PC-3 (cell line): ENCODE results near the gene TPM1.

ENCODE experiments used
- EZH2 ChIP-seq: fragments of 300-600 bp; sonication (generic); IDR thresholded peaks from one replicate; pipeline ENCODE4 v1.6.1; 2017; ENCODE audit warnings: antibody characterized with exemption, mild to moderate bottlenecking, low read length; ENCODE audit not compliant: unreplicated experiment
- EZH2phosphoT487 ChIP-seq: fragments of 300-600 bp; sonication (generic); IDR thresholded peaks from 2 replicates; pipeline ENCODE4 v1.6.1; 2018; ENCODE audit warnings: mild to moderate bottlenecking, antibody characterized with exemption, low read length, borderline replicate concordance
- TF ChIP-seq, protein P1 (sequence below): fragments of 300-600 bp; sonication (generic); conservative IDR thresholded peaks from 2 replicates; pipeline ENCODE4 v1.5.1; 2017; ENCODE audit warnings: antibody characterized with exemption, low read depth, mild to moderate bottlenecking, low read length

DNA sequence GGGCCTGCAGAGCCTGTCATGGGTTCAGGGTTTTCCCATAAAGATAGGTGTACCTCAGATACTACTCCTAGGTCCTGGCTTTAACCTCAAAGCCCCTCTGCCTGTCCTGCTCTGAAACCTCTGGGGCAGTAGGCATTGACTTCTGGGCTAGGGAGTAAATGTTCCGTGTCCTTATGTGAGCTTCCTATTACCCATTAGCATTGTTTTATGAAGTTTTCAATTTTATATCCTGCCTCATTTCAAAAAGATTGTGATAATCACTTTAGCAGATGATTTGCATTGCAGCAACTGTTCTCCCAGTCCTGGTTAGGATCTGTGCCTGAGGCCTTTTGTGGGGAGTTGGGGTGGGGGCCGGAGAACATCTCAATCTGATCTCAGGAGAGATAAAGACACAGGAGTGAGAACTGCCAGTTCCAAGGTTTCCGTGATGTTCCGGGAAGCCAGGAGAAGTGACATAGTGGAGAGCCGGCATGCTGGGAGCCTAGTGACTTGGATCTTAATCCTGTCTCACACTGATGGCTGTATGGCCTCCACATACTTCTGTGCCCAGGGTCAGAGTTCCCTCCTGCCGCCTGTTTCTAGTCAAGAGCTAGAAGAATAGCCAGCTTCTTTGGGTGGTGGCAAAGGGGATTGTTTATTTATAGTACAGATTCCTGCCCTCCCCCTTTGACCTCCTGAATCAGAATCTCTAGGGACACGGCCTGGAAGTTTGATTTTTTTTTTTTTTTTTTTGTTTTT lies 10.6 kb downstream of the TPM1 start:
- TF ChIP-seq, protein P1, sequence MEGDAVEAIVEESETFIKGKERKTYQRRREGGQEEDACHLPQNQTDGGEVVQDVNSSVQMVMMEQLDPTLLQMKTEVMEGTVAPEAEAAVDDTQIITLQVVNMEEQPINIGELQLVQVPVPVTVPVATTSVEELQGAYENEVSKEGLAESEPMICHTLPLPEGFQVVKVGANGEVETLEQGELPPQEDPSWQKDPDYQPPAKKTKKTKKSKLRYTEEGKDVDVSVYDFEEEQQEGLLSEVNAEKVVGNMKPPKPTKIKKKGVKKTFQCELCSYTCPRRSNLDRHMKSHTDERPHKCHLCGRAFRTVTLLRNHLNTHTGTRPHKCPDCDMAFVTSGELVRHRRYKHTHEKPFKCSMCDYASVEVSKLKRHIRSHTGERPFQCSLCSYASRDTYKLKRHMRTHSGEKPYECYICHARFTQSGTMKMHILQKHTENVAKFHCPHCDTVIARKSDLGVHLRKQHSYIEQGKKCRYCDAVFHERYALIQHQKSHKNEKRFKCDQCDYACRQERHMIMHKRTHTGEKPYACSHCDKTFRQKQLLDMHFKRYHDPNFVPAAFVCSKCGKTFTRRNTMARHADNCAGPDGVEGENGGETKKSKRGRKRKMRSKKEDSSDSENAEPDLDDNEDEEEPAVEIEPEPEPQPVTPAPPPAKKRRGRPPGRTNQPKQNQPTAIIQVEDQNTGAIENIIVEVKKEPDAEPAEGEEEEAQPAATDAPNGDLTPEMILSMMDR: no peak
- TF ChIP-seq EZH2: no peak
- TF ChIP-seq EZH2phosphoT487: no peak
